SH-SY5Y (cell line): ENCODE data around the gene COL15A1.

Source experiments
- GATA2 ChIP-seq: IDR thresholded peaks from 2 replicates; pipeline ENCODE4 v1.6.1; 2011; ENCODE audit warnings: mild to moderate bottlenecking, low read depth, low read length
- GATA3 ChIP-seq: IDR thresholded peaks from 2 replicates; pipeline ENCODE4 v1.6.1; 2011; ENCODE audit warnings: low read depth, mild to moderate bottlenecking, low read length, moderate library complexity

COL15A1 gene

GRCh38 chr9:98943682-98944056 lies at the start of gene COL15A1:
Gene COL15A1 (plus strand): TSS chr9:98943907. CDS start chr9:98944062, 155 bp downstream.
- no peak for TF ChIP-seq GATA3
- no peak for TF ChIP-seq GATA2

DNA sequence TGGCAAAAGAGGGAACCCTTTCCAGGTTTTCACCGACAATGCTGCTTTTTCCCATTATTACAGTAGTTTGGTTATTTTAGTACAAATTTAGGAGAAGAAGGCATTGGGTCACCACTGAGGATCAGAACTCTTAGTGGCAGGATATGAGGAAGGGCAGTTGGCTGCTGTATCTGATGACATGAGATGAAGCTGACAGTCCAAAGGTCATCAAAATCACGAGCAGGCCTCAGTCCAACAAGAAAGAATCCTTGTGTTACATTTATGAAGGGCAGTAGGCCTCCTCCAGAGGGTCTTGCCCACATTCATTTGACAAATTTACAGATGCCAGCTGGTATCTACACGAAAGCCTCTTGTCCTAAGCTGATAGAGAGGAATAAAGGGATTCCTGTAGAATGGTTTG lies 49.5 kb upstream of the COL15A1 start:
- TF ChIP-seq GATA2 (no peak), GATA3 (no peak)

GRCh38 chr9:98894761-98895160 lies 48.9 kb upstream of the COL15A1 start:
- no peak for TF ChIP-seq GATA3
- TF ChIP-seq GATA2, result no peak

DNA sequence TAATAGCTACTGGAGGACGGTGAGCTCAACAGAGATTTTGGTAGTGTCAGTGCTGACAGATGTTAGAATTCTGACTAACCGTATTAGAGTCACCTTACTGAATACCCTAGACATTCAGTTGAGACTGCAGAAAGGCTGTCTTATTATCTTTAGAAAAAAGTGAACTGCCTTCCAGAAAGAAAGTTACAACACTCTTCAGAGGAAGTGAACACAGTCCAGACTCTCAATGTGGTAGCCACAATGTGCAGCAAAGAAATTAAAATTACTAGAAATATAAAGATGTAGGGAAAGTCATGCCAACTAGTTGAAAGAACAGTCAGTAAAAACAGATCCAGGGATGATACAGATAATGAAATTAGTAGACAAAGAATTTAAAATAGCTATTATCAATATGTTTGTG lies 47.1 kb upstream of the COL15A1 start:
- no peak for TF ChIP-seq GATA3
- TF ChIP-seq GATA2, result no peak

GRCh38 chr9:98897745-98898144 lies 46.0 kb upstream of the COL15A1 start:
- TF ChIP-seq GATA3, result no peak
- TF ChIP-seq GATA2, result no peak

DNA sequence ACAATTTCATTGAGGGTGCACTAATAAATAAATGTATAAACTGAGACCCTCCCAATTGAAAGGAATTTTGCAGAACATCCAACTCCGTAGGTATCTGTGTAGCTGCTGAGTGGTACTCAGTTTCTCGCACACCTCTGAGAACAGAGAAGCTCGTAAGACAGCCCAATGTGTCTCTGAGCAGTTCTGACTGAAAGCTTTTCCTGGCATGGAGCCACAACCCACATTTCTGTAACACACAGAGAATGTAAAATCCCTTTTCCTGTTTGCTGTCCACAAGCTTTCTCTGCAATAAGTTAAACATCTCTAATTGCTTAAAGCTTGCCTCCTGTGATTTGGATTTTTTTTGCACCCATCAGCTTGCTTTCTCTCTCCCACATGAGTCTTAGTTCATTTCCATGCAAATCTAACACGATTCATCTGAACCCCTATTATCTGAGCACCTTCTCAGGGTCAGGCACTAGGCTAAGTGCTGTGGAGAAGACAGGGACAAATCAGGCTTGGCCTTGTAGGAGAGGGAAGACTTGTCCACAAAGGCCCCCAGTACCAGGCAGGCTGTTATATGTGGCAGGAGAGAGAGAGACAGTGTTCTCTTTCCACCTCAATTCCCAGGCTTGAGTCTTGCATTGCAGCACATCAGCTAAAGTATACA lies 44.2 kb upstream of the COL15A1 start:
- TF ChIP-seq GATA2 (no peak), GATA3 (no peak)

DNA sequence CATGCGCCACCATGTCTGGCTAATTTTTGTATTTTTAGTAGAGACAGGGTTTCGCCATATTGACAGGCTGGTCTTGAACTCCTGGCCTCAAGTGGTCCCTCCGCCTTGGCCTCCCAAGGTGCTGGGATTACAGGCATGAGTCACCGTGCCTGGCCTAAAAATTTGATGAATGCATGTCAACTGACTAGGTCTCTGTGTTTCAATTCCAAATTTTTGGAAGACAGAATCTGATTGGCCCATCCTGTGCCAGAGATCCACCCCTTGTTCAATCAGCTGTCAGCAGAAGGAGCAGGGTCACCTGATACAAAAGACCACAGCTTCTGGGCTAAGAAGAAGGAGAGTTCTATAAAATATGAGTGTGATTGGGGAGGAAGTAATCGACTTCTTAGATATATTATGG lies 43.5 kb upstream of the COL15A1 start:
- TF ChIP-seq GATA2 (no peak), GATA3 (no peak)

DNA sequence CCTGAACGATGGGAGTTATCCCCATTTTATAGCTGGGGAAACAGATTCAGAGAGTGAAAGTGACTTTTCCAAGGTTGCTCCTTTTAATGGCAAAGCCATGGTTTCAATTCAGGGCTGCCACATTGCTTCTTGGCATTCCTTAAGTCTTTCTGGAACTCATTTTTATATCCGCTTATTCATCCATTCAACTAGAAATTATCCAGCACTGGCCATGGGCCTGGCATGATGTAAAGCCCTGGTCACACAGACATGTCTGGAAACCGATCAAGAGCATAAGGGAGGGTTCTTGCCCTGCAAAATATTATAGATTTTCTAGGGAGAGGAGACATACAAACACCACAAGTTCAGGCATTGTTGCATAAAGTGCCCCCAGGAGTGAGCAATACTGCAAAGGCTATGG lies 43.0 kb upstream of the COL15A1 start:
- TF ChIP-seq GATA3, result no peak
- no peak for TF ChIP-seq GATA2

DNA sequence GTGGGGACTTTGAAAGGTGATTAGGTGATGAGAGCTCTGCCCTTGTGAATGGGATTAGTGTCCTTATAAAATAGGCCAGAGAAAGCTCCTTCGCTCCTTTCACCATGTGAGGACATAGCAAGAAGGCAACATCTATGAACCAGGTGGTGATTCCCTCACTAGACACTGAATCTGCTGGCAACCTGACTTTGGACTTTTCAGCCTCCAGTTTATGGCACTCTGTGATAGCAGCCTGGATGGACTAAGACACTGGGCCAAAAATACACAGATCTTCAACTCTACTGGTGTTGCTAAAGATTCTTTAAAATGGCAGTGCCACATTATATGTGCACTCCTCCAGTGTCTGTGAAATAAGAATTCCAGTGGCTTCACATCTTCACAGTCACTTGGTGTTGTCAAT lies 41.2 kb upstream of the COL15A1 start:
- TF ChIP-seq GATA3, result no peak
- TF ChIP-seq GATA2, result no peak

DNA sequence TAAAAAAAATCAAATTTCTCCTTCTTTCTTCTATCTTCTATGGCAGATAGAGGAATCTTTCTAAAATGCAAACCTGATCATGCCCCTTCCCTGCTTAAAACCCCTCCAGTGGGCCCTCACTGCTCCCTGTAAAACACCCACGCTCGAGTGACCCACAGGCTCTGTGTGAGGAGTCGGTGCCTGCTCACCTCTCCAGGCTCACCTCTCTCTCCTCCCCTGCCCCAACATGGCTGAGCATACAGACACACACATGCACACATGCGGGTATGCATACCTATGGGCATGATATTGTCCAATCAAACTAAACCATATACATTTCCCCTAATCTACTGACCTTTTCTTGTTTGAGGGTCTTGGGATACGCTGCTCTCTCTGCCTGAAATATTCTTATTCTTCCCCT lies 40.8 kb upstream of the COL15A1 start:
- TF ChIP-seq GATA3 (no peak), GATA2 (no peak)

DNA sequence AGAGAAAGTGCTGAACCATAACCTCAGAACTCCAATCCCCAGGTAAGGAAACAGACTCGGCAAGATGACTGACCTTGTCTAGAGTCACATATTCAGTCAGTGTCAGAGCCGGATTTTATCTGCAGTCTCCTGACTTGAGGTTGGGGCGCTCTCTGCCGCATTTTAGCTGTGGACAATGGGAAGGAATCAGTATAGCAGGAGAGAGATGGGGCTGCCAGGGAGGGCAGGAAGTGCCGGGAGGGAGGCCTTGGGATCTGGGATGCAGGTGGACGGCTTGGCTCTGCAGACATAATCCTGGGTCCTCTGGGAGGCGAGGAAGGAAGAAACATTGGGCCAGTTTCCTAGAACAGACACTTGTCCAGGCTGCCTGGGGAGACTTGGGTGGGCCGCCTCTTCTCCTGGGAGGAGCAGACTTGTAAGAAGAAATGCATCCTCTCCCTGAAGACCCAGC lies 39.7 kb upstream of the COL15A1 start:
- TF ChIP-seq GATA3 (no peak), GATA2 (no peak)

- no peak for TF ChIP-seq GATA3
- TF ChIP-seq GATA2, result no peak
Measured at GRCh38 chr9:98905015-98905414, 38.7 kb upstream of the COL15A1 start.

- TF ChIP-seq GATA3 (no peak), GATA2 (no peak)
Measured at GRCh38 chr9:98906273-98907040, 37.2 kb upstream of the COL15A1 start.

DNA sequence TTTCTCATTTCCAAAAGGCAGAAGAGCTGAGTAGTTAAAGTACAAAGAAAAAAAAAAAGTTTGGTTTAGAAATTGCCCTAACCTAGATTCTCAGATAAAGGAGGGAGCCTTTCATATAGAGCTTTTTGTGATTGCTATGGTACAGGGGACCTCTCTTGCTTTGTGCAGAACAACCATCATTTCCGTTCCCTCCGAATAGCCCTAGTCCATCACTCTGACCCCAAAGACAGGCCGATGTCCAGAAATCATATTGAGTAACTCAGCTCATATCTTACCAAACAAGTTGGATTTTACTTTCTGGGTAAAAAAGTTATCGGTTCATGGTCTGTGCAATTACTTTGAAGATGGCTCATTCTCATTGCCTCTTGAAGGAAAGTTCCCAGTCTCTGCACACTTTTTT lies 36.7 kb upstream of the COL15A1 start:
- no peak for TF ChIP-seq GATA2
- no peak for TF ChIP-seq GATA3
